Neural cell (in vitro differentiated cells): Measurements from ENCODE around the gene TIMM22. TPM values are rescaled to one million over a fixed set of nuclear protein-coding genes. Genes with fewer than 3 reads are reported as not detected.

Experiments used
- H2AFZ ChIP-seq: fragments of 200-600, 300-800 bp; sonication (generic), shearing (Covaris generic); 2 replicates; pipeline ENCODE4 v1.6.0; 2014; ENCODE audit warnings: low read depth, mild to moderate bottlenecking, antibody characterized with exemption, low read length, moderate library complexity
- H3F3A ChIP-seq: fragments of 200-600 bp; shearing (Covaris generic); 2 replicates; pipeline ENCODE4 v1.6.1; 2016; ENCODE audit warnings: mild to moderate bottlenecking, moderate library complexity, mixed read lengths, antibody characterized with exemption, low read length; ENCODE audit not compliant: insufficient read depth, poor library complexity, severe bottlenecking
- H3K27ac ChIP-seq: fragments of 200-600, 300-800 bp; sonication (generic), shearing (Covaris generic); 2 replicates; pipeline ENCODE4 v1.5.1; 2014; ENCODE audit warnings: mild to moderate bottlenecking, low read length, moderate library complexity
- H3K27me3 ChIP-seq: fragments of 300-800, 200-600 bp; sonication (generic), shearing (Covaris generic); 2 replicates; pipeline ENCODE4 v1.6.0; 2014; ENCODE audit warnings: mild to moderate bottlenecking, low read depth, low read length, moderate library complexity; ENCODE audit not compliant: insufficient read depth
- H3K36me3 ChIP-seq: fragments of 300-800, 200-600 bp; sonication (generic), shearing (Covaris generic); 2 replicates; pipeline ENCODE4 v1.5.1; 2014; ENCODE audit warnings: mild to moderate bottlenecking, antibody characterized with exemption, low read length, moderate library complexity; ENCODE audit not compliant: insufficient read depth
- H3K4me2 ChIP-seq: fragments of 300-800, 200-600 bp; sonication (generic), shearing (Covaris generic); 2 replicates; pipeline ENCODE4 v1.6.0; 2014; ENCODE audit warnings: mild to moderate bottlenecking, low read length
- H3K4me3 ChIP-seq: fragments of 300-800, 200-600 bp; sonication (generic), shearing (Covaris generic); 2 replicates; pipeline ENCODE4 v1.5.1; 2014; ENCODE audit warnings: mild to moderate bottlenecking, low read length, moderate library complexity
- H3K79me2 ChIP-seq: fragments of 200-600 bp; shearing (Covaris generic); replicated peaks from 2 replicates; pipeline ENCODE4 v1.6.0; 2014; ENCODE audit warnings: mild to moderate bottlenecking, low read length, moderate library complexity; ENCODE audit not compliant: insufficient read depth
- H3K9ac ChIP-seq: fragments of 300-800, 200-600 bp; sonication (generic), shearing (Covaris generic); 2 replicates; pipeline ENCODE4 v1.6.1; 2016; ENCODE audit warnings: mild to moderate bottlenecking, low read length, mixed read lengths
- H3K9me2 ChIP-seq: fragments of 200-600 bp; shearing (Covaris generic); 2 replicates; pipeline ENCODE4 v1.6.1; 2016; ENCODE audit warnings: mild to moderate bottlenecking, low read length, mixed read lengths; ENCODE audit not compliant: insufficient read depth
- H3K9me3 ChIP-seq: fragments of 200-600, 300-800 bp; sonication (generic), shearing (Covaris generic); 2 replicates; pipeline ENCODE4 v1.6.1; 2016; ENCODE audit warnings: mild to moderate bottlenecking, mixed run types, low read length, moderate library complexity, mixed read lengths
- H4K20me1 ChIP-seq: fragments of 200-600 bp; shearing (Covaris generic); 2 replicates; pipeline ENCODE4 v1.6.1; 2016; ENCODE audit warnings: mild to moderate bottlenecking, mixed run types; ENCODE audit not compliant: insufficient read depth
- CTCF ChIP-seq: fragments of 450-650 bp; IDR thresholded peaks from 2 replicates; pipeline ENCODE4 v1.5.1; 2014; ENCODE audit warnings: antibody characterized with exemption, mild to moderate bottlenecking, moderate library complexity; ENCODE audit not compliant: poor library complexity, severe bottlenecking
- EP300 ChIP-seq: fragments of 450-650 bp; conservative IDR thresholded peaks from 2 replicates; pipeline ENCODE4 v1.6.1; 2014; ENCODE audit warnings: antibody characterized with exemption, mild to moderate bottlenecking, moderate library complexity; ENCODE audit not compliant: poor library complexity, severe bottlenecking
- EZH2 ChIP-seq: fragments of 200-600, 300-800 bp; shearing (Covaris generic), sonication (generic); IDR thresholded peaks from 2 replicates; pipeline ENCODE4 v1.6.1; 2014; ENCODE audit warnings: antibody characterized with exemption, low read length, borderline replicate concordance, mild to moderate bottlenecking; ENCODE audit not compliant: insufficient read depth, poor library complexity, severe bottlenecking
- MXI1 ChIP-seq: fragments of 450-650 bp; conservative IDR thresholded peaks from 2 replicates; pipeline ENCODE4 v1.6.1; 2014; ENCODE audit warnings: antibody characterized with exemption, mild to moderate bottlenecking; ENCODE audit not compliant: poor library complexity, severe bottlenecking
- RAD21 ChIP-seq: fragments of 450-650 bp; conservative IDR thresholded peaks from 2 replicates; pipeline ENCODE4 v1.6.1; 2014; ENCODE audit warnings: antibody characterized with exemption, mild to moderate bottlenecking, moderate library complexity
- SMC3 ChIP-seq: fragments of 450-650 bp; conservative IDR thresholded peaks from 2 replicates; pipeline ENCODE4 v1.6.1; 2014; ENCODE audit warnings: antibody characterized with exemption, mild to moderate bottlenecking, moderate library complexity; ENCODE audit not compliant: poor library complexity
- TAF1 ChIP-seq: IDR thresholded peaks from 2 replicates; pipeline ENCODE4 v1.6.1; 2012; ENCODE audit warnings: low read depth
- polyA plus RNA-seq: library from polyadenylated mRNA; depleted of rRNA; stranded (reverse); fragments of >200 nt; gene quantifications from 2 replicates; pipeline ENCODE4 v1.2.3, GENCODE V29; 2014

The TIMM22 gene
- polyA plus RNA-seq, 1 donor from 2014 or later = 16.7 TPM

GRCh38 chr17:968812-969730 lies 27.9 kb upstream of the TIMM22 start:
- peak overlapping the region; percentile 58 for H3K4me3 ChIP-seq
- H3K9me3 ChIP-seq = no peaks in the 10 kb centered on the region
- H3K27ac ChIP-seq = peak overlapping the region; percentile 53
- peak overlapping the region; percentile 59 for H3K4me2 ChIP-seq
- H2AFZ ChIP-seq = peak overlapping the region; percentile 16
- H4K20me1 ChIP-seq = no peaks in the 10 kb centered on the region
- peak overlapping the region; percentile 45 for H3K9ac ChIP-seq
- peaks cover 57% of the 10 kb centered on the region for H3K79me2 ChIP-seq
- no peaks in the 10 kb centered on the region for H3K9me2 ChIP-seq
- TF ChIP-seq EZH2 = no peak
- TF ChIP-seq TAF1 = no peak
- TF ChIP-seq CTCF = no peak
- no peak for TF ChIP-seq EP300
- TF ChIP-seq SMC3 = no peak
- no peak for TF ChIP-seq RAD21
- H3K27me3 ChIP-seq = no peaks in the 10 kb centered on the region
- no peaks in the 10 kb centered on the region for H3K36me3 ChIP-seq
- H3F3A ChIP-seq = no peaks in the 10 kb centered on the region

GRCh38 chr17:969811-970355 lies 27.0 kb upstream of the TIMM22 start:
- Histone ChIP-seq H2AFZ (peak overlapping the region; percentile 16), H3K9me2 (no peaks in the 10 kb centered on the region), H3K4me2 (peak overlapping the region; percentile 59), H3K79me2 (peaks cover 62% of the 10 kb centered on the region), H3K27me3 (no peaks in the 10 kb centered on the region), H3K27ac (peak overlapping the region; percentile 53), H4K20me1 (no peaks in the 10 kb centered on the region), H3K9ac (peak overlapping the region; percentile 45), H3F3A (no peaks in the 10 kb centered on the region), H3K4me3 (peak overlapping the region; percentile 58), H3K9me3 (no peaks in the 10 kb centered on the region), H3K36me3 (no peaks in the 10 kb centered on the region)
- TF ChIP-seq MXI1 (no peak), CTCF (no peak), SMC3 (no peak), TAF1 (no peak), RAD21 (no peak), EP300 (no peak)
